GM12878 (cell line): ENCODE results near the gene PLEKHG2. TPM values are rescaled to one million over a fixed set of nuclear protein-coding genes. Genes with fewer than 3 reads are reported as not detected.

Experiments
- ATF7 ChIP-seq: fragments of 450-650 bp; IDR thresholded peaks from 2 replicates; pipeline ENCODE4 v1.6.1; 2016; ENCODE audit warnings: low read depth, mild to moderate bottlenecking
- CEBPZ ChIP-seq: fragments of 150-350 bp; IDR thresholded peaks from 2 replicates; pipeline ENCODE4 v1.6.1; 2016; ENCODE audit warnings: low read depth, low read length
- EZH2 ChIP-seq: IDR thresholded peaks from 2 replicates; pipeline ENCODE4 v1.6.1; 2012; ENCODE audit warnings: low read depth, mild to moderate bottlenecking, control low read depth, inconsistent platforms, low read length, borderline replicate concordance; ENCODE audit not compliant: control insufficient read depth
- FOS ChIP-seq: IDR thresholded peaks from 3 replicates; pipeline ENCODE4 v1.6.1; 2011; ENCODE audit warnings: borderline replicate concordance; ENCODE audit not compliant: insufficient read length; ENCODE audit errors: extremely low read depth
- HDAC2 ChIP-seq: fragments of 200-600 bp; sonication (generic); IDR thresholded peaks from 2 replicates; pipeline ENCODE4 v1.6.1; 2017
- IRF4 ChIP-seq: IDR thresholded peaks from 2 replicates; pipeline ENCODE4 v1.6.1; 2011; ENCODE audit warnings: low read depth, low read length
- JUND ChIP-seq: IDR thresholded peaks from 2 replicates; pipeline ENCODE4 v1.6.1; 2012; ENCODE audit warnings: low read depth, mild to moderate bottlenecking, low read length, improper control_type of control experiment, moderate library complexity
- NBN ChIP-seq: fragments of 450-650 bp; IDR thresholded peaks from 2 replicates; pipeline ENCODE4 v1.6.1; 2016
- NR2C2 ChIP-seq: IDR thresholded peaks from 2 replicates; pipeline ENCODE4 v1.6.1; 2011; ENCODE audit warnings: borderline replicate concordance, low read depth; ENCODE audit not compliant: control insufficient read depth, insufficient read length
- PAX5 ChIP-seq: IDR thresholded peaks from 2 replicates; pipeline ENCODE4 v1.6.1; 2011; ENCODE audit warnings: low read depth, low read length, borderline replicate concordance
- POU2F2 ChIP-seq: IDR thresholded peaks from 3 replicates; pipeline ENCODE4 v1.6.1; 2011; ENCODE audit warnings: low read depth, mild to moderate bottlenecking, low read length, borderline replicate concordance
- RAD21 ChIP-seq: IDR thresholded peaks from 2 replicates; pipeline ENCODE4 v1.6.1; 2011; ENCODE audit warnings: mild to moderate bottlenecking, low read depth, low read length, moderate library complexity; ENCODE audit not compliant: insufficient read depth
- SIX5 ChIP-seq: IDR thresholded peaks from 2 replicates; pipeline ENCODE4 v1.6.1; 2011; ENCODE audit warnings: mild to moderate bottlenecking, low read depth, low read length, moderate library complexity; ENCODE audit not compliant: severe bottlenecking
- SMAD1 ChIP-seq: fragments of 450-650 bp; IDR thresholded peaks from 2 replicates; pipeline ENCODE4 v1.6.1; 2018; ENCODE audit warnings: mild to moderate bottlenecking, low read depth; ENCODE audit not compliant: partially characterized antibody
- SPI1 ChIP-seq: IDR thresholded peaks from 2 replicates; pipeline ENCODE4 v1.6.1; 2011; ENCODE audit warnings: low read depth, mild to moderate bottlenecking, low read length, moderate library complexity, borderline replicate concordance; ENCODE audit not compliant: insufficient read depth
- SREBF1 ChIP-seq: IDR thresholded peaks from 2 replicates; pipeline ENCODE4 v1.6.1; 2012; ENCODE audit warnings: mild to moderate bottlenecking, low read length
- SREBF2 ChIP-seq: IDR thresholded peaks from 2 replicates; pipeline ENCODE4 v1.6.1; 2012; ENCODE audit warnings: mild to moderate bottlenecking, low read length
- TAF1 ChIP-seq: IDR thresholded peaks from 2 replicates; pipeline ENCODE4 v1.6.1; 2011; ENCODE audit warnings: mild to moderate bottlenecking, low read depth, low read length, borderline replicate concordance
- TARDBP ChIP-seq: IDR thresholded peaks from 2 replicates; pipeline ENCODE4 v1.6.1; 2016; ENCODE audit warnings: borderline replicate concordance
- WRNIP1 ChIP-seq: IDR thresholded peaks from 2 replicates; pipeline ENCODE4 v1.6.1; 2011; ENCODE audit warnings: low read depth, low read length, improper control_type of control experiment, borderline replicate concordance
- ZNF207 ChIP-seq: fragments of 450-650 bp; IDR thresholded peaks from 2 replicates; pipeline ENCODE4 v1.6.1; 2014; ENCODE audit warnings: antibody characterized with exemption, mild to moderate bottlenecking, borderline replicate concordance
- ZNF217 ChIP-seq: fragments of 450-650 bp; IDR thresholded peaks from 2 replicates; pipeline ENCODE4 v1.6.1; 2017; ENCODE audit warnings: antibody characterized with exemption, mild to moderate bottlenecking
- polyA plus RNA-seq, 11 experiments: library from polyadenylated mRNA; depleted of rRNA in 4 of 11; unstranded in 6 of 11; stranded (reverse) in 5 of 11; fragments of >200 nt; fragmentation: Nextera tagmentation in 4 of 11; fragmentation: Illumina TruSeq in 1 of 11; extraction: Ambion mirVana in 4 of 11; extraction: Trizol in 1 of 11; gene quantifications; 1 replicate in 1 of 11; 2 replicates in 10 of 11; pipeline versions ENCODE4 v1.2.1 to v1.2.3, GENCODE V29; 2011 to 2016; ENCODE audit warnings: inconsistent platforms in 2 of 11, missing spikeins in 2 of 11, low read depth in 1 of 11
- total RNA-seq, 4 experiments: library from RNA; depleted of rRNA in 3 of 4; stranded (reverse); fragments of >200 nt in 3 of 4; fragmentation: Illumina TruSeq in 1 of 4; extraction: Trizol in 1 of 4; gene quantifications; 2 replicates each; pipeline versions ENCODE4 v1.2.1 to v1.2.3, GENCODE V29; 2013 to 2021
- TF ChIP-seq, protein P1 (sequence below): fragments of 150-350 bp; IDR thresholded peaks from 2 replicates; pipeline ENCODE4 v1.6.1; 2014; ENCODE audit warnings: mild to moderate bottlenecking, low read depth, low read length
- TF ChIP-seq, protein P2 (sequence below): IDR thresholded peaks from 2 replicates; pipeline ENCODE4 v1.6.1; 2011; ENCODE audit warnings: borderline replicate concordance, low read depth, mild to moderate bottlenecking, moderate library complexity, low read length; ENCODE audit not compliant: insufficient read depth, poor library complexity, severe bottlenecking

The PLEKHG2 gene
- total and polyA plus RNA-seq, 10 of the 15 experiments (the other 5 are each of a cell fraction or from before 2014, with no cell fraction given): 3.0 to 62.5 (median 17.2) TPM

DNA sequence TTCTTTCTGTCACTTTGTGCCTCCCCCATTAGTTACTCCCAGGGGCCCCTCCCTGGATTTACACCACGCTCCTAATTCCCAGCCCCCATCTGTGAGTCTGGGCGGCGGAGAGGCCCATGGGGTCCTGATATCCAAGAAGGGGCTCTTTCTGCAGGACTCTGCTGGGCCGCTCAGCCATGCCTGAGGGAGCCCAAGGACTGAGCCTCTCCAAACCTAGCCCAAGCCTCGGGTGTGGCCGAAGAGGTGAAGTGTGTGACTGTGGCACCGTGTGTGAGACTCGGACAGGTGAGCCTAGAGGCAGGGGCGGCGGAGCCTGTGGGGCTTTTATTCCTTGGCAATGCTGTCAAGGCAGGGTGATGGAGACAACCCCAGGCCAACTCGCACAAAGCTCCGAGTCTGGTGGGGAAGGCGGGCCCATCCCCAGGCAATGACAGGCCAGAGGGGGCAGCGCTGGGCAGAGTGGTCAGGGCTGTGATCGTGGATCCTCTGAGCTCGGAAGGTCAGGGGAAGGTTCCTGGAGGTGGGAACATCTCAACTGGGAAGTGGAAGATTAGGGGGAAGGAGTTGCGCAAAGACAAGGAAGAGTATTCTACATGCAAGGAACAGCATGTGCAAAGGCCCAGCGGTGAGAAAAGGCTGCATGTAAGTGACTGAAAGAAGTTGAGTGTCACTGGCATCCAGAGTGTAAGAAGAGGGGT is 1.6 kb downstream of the PLEKHG2 start (continued):
- TF ChIP-seq SPI1 (no peak), IRF4 (no peak), NR2C2 (no peak), FOS (no peak), WRNIP1 (no peak), ATF7 (no peak), TARDBP (no peak), NBN (peak; percentile 25; the same call in 1 of the 2 replicates), EZH2 (no peak), SREBF2 (no peak), JUND (no peak), ZNF217 (no peak), TAF1 (no peak), SREBF1 (no peak), RAD21 (0 out of 2 replicates have a peak, but pooled peaks have one; percentile 9), ZNF207 (no peak), HDAC2 (no peak), SMAD1 (no peak), PAX5 (no peak), SIX5 (no peak), CEBPZ (no peak), POU2F2 (no peak)
- TF ChIP-seq, protein P1, sequence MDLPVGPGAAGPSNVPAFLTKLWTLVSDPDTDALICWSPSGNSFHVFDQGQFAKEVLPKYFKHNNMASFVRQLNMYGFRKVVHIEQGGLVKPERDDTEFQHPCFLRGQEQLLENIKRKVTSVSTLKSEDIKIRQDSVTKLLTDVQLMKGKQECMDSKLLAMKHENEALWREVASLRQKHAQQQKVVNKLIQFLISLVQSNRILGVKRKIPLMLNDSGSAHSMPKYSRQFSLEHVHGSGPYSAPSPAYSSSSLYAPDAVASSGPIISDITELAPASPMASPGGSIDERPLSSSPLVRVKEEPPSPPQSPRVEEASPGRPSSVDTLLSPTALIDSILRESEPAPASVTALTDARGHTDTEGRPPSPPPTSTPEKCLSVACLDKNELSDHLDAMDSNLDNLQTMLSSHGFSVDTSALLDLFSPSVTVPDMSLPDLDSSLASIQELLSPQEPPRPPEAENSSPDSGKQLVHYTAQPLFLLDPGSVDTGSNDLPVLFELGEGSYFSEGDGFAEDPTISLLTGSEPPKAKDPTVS: no peak
- TF ChIP-seq, protein P2, sequence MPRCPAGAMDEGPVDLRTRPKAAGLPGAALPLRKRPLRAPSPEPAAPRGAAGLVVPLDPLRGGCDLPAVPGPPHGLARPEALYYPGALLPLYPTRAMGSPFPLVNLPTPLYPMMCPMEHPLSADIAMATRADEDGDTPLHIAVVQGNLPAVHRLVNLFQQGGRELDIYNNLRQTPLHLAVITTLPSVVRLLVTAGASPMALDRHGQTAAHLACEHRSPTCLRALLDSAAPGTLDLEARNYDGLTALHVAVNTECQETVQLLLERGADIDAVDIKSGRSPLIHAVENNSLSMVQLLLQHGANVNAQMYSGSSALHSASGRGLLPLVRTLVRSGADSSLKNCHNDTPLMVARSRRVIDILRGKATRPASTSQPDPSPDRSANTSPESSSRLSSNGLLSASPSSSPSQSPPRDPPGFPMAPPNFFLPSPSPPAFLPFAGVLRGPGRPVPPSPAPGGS: no peak
